GM19238 (cell line): ENCODE data around the gene ADAMTSL2.

Experiments used
- DNase-seq: peaks from one replicate; pipeline ENCODE4 v3.0.0; 2011; ENCODE audit warnings: low spot score; ENCODE audit not compliant: insufficient read length

The ADAMTSL2 gene

DNA sequence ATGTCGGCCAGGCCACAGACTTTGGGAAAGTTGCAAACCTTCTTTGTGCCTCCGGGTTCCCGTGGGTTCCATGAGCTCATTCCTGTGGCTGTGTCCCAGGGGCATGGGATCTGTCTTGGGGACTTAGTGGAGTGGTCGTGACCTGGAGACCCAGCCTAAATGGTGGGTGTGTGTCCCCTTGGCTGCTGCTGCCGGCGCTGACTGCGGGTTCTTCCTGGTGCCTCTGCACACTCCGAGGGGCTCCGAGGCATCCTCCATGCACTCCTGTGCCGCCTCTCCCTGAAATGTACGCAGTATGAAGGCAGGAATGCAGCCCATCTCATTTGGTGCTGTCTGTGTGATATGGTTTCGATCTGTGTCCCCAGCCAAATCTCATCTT lies 34.6 kb upstream of the ADAMTSL2 start:
- no peak for DNase-seq

DNA sequence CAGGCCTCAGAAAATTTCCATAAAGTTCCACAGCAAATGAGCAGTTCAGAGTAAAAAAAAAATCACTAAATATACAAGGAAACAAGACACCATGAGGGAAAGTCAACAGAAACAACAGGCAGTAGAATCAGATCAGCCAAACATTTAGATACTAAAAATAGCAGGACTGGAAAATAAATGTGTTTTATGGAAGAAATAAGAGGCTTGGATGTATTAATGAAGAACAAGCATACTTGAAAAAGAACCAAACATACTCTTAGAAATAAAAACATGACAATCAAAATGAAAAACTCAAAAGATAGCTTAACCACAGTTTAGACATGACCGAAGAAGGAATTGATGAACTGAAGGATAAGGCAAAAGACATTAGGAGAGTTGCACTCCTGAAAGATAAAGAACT lies 32.4 kb upstream of the ADAMTSL2 start:
- DNase-seq = no peak

GRCh38 chr9:133505186-133505830 lies 29.2 kb upstream of the ADAMTSL2 start:
- DNase-seq = no peak

GRCh38 chr9:133505901-133506652 lies 28.4 kb upstream of the ADAMTSL2 start:
- DNase-seq = no peak

- DNase-seq = no peak
Measured at GRCh38 chr9:133506653-133507038, 27.9 kb upstream of the ADAMTSL2 start.

DNA sequence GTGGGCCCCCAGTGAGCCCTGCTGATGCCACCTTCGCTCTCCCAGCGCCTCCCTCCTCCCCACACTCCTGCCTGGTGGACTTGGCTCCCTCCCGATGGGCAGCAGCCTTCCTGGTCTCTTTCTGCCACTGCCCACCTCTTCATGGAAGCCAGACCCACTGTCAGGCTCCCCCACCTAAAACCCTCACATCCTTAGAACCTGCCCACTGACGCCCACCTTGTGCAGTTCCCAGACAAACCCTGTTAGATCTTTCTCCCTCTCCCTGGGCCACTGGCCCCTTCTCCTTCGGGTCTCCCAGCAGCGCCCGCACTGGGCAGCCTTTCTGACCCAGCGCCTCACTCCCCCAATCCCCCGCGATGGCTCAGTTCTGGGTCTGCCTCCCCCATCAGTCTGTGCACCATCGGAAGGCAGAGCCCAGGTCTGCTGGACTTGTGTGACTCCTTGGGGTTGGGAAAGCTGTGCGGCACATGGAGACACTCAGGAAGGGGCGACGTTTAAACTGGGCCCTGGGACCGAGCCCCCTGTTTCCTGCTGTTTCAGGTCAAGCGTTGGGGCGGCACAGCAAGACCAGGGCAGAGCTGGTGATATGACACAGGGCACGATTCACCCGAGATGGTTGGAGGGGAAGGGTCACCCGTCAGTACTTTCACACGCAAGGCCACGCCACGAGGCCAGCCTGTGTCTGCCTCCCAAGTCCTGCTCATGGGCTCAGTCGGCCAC lies 27.1 kb upstream of the ADAMTSL2 start:
- no peak for DNase-seq

DNA sequence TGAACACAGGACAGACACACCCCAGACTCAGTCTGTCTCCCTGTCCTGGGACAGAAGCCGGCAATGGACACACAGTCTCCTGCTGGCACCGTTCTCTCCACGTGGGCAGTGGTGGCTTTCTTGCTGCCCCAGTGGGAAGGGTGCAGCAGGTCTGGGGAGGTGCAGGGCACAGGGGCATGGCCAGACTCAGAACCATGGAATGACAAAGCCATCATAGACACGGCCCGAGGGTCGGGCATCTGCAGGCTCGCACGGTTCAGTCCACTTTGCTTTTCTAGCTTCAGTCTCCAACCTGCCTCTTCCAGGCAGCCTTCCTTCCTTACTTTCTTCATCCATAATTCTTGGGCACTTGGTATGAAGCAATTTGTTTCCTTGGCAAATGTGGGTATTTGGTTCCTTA lies 26.5 kb upstream of the ADAMTSL2 start:
- DNase-seq = no peak

GRCh38 chr9:133509179-133510083 lies 25.1 kb upstream of the ADAMTSL2 start:
- DNase-seq = no peak

DNA sequence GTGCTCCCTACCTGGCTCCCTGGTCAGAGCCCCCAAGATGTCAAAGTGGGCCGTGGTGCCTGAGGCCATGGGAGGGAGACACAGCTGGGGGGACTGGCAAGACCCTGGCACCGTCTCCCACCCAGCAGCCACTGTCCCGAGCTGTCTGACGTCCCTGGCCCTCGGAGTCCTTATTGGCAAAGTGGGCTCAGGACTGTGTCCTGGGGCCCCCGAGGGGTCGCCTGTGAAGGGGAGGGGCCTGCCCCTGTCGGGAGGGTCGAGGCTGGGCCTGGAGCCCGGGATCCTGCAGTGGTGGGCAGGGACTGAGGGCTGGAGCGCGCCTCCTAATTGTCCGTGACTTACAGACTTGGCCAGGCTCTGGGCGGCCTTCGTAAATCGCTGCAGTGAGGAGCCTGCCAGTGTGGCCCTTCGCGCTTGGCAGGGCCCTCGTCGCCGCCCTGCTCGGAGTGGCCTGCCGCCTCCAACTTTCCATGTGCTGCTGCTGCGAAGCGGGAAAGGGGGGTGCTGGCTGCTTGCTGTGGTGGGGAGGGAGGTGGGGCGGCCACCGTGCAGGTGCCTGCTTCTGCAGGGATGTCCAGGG lies 23.5 kb upstream of the ADAMTSL2 start:
- DNase-seq = no peak

- no peak for DNase-seq
Measured at GRCh38 chr9:133511607-133512006, 22.9 kb upstream of the ADAMTSL2 start.

DNA sequence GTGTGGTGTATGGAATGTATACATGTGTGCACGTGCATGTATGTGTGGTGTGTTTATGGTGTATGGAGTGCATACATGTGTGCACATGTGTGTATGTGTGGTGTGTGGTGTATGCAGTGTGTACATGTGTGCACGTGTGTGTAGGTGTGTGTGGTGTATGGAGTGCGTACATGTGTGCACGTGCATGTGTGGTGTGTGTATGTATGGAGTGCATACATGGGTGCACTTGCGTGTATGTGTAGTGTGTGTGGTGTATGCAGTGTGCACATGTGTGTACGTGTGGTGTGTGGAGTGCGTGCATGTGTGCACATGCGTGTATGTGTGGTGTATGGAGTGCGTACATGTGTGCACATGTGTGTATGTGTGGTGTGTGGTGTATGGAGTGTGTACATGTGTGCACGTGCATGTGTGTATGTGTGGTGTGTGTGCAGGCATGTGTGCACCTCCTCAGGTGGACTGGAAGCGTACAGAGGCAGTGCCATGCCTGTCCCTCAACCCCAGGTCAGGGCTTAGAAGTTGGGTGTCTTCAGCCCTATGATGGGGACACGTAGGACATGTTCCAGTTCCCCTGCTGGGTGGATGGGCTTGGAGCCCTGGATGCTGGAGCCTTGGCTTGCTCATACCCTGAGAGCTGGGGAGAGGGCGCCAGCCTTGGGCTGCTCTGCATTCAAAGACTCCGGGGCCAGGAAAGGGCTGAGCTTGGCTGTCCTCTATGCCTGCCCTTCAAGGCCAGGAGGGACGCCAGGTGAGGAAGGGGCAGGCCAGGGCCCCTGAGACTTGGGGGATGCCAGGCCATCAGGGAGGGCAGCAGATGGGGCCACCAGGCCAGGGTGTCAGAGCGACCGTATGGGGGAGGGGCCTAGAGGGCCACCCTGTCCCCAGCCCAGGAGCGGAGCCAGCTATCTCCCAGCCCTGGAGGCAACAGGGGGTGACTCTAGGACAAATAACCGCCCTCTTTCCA lies 22.0 kb upstream of the ADAMTSL2 start:
- no peak for DNase-seq

DNA sequence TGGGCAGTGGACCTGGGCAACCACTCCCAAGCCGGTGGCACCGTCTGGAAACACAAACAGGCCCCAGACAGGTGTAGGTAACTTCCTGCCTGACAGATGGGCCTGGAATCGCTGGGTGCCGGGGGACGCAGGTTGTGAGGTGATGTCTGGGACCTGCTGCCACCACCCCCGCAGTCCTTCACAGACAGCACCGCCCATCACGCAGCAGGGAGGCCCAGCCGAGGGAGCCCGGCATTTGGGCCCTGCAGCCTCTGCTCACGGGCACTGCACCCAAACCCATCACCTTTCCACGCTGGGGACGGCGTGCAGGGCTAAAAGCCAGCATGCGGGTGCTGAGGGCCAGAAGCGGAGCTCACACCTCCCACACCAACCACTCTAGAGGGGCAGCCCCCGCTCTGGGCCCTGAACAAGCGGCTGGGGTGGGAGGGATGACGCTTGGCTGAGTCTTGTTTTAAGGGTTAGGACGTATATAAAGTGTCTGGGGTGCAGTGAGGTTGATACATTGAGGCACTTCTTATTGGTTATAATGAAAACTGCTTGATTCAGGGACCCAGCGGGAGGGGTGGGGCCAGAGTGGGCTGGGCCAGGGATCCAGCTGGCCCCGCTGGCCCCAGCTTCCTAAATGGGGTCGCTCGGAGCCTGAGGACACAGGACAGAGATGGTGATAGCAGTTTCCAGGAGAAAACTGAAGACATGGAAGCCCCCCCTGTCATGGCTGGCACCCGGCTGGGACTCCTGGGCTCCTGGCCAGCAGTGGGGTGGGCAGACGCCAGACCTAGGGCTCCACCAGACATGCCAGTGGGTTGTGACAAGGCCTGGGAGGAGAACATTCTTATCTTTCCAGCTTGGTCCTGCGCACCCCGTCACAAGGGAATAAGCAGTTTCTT lies 21.0 kb upstream of the ADAMTSL2 start:
- no peak for DNase-seq

DNA sequence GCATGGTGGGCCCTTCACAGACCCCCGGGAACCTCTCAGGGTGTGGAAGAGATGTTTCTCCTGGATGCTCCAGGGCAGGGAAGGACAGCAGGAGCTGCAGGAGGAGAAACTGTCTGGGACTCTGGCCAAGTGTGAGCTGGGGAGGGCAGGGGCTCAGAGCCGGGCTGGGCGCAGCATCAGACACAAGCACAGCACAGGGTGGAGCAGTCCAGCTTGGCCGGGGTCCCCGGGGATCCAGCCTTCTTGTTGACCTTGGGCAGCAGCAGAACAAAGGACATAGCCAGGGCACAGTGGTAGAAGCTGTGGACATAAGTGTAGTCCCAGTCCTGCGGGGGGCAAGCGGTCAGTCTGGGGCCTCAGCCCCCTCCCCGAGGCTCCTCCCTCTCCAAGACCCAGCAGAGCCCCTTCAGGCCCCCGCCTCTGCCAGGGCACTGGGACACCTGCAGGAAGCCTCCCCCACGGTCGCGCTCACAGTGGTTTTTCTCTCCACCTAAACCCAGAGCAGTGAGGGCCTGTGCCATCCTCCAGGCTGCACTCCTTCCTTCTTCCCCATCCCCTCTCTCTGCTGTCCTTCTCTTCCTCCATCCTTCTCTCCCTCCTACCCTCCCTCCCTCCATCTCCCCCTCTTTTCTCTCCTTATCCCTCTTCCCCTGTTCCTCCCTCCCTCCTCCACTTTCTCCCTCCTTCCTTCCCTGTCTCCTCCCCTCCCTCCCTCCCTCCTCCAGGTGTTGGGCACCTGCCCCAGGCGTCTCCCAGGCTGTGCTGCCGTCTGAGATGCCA lies 19.9 kb upstream of the ADAMTSL2 start:
- no peak for DNase-seq

DNA sequence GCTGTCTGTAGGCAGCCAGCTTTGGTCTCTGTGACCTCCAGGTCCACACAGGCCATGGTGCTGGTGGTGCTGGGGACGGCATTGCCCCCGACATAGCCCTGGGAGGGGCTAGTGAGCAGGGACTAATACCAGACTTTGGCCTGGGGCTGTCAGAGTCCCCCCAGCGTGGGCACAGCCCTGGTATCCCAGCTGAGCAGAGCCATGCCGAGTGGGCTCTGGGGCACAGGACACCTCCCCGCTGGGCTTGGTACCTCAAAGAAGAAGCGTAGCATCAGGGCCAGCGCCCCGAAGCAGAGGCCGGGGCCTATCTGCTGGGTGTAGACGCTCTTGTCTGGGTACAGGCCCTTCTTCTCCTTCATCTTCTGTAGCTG lies 19.3 kb upstream of the ADAMTSL2 start:
- no peak for DNase-seq

- DNase-seq = no peak
Measured at GRCh38 chr9:133515615-133516255, 18.8 kb upstream of the ADAMTSL2 start.

- no peak for DNase-seq
Measured at GRCh38 chr9:133516256-133516960, 18.1 kb upstream of the ADAMTSL2 start.

DNA sequence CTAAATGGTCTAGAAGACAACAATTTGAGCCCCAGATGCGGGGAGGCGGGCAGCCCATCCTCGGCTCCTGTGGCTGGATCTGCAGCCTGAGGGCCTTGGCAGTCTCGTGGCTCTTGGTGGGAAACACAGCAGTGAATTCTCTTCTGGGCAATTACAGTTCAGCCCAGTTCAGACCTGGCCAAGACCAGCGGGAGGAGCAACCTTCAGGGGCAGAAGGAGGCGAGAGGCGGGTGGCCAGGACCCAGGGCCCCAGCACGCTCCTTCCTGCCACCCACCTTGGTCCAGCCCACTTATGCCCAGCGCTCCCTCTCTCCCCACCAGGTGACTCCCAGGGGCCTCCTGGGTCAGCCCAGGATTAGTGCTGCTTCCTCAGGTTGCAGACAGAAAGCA lies 17.5 kb upstream of the ADAMTSL2 start:
- no peak for DNase-seq
